T-helper 9 cell (primary cell): ENCODE results near the gene FNDC10.
"Not testable (repeated sequence)": the region's sequence is repeated elsewhere in the genome, so short reads cannot be mapped to it uniquely, and the experiment has no call there.

Experiments
- DNase-seq: peaks from one replicate; pipeline ENCODE4 v3.0.0-alpha.2; 2020
- total RNA-seq, 2 donors: gene quantifications; one replicate each; lab custom pipeline; 2026; lab: John Stamatoyannopoulos, UW

The FNDC10 gene
- 2.2 to 3.4 reads per million in 2 donors for total RNA-seq

DNA sequence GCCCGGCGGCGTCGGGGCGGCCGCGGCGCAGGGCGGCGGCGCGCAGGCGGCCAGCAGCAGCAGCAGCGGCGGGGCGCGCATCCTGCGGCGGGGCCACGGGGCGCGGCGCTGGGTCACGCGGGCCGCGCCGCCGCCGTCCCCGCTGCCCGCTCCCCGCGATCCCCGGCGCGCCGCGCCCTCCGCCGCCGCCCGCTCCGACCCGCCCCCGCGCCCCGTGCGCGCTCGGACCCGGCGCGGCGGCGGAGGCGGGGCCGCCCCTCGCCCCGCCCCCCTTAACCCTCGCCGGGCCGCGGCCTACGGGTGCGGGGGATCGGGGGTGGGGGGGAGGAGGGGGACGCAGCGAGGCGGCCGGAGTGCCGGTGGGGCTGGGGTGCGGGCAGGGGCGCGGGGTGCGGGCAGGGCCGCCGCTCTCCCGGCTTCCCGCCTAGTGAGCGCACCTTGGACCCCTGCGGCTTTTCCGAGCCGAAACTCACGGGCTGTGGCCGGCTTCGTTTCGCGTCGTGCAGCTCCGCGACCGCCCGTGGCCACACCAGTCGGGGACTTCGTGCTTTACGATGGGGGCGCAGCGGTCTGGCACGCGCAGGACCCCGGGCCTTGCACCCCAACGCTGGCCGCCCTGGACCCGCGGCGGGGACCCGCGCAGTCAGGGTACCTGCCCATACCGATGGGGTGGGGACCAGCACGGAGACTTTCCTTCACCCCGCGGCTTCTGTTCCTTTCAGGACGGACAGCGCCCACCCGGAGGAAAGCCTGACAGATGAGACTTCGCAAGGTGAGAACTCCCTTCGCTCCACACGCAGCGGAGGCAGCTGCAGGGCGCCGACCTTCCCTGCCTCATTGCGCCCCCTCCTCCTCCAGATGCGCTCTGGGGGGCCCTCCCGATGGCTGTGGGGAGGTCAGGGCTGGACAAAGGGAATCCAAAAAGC, at the start of gene FNDC10:
Gene FNDC10 (minus strand): TSS at position 201 of the 926 bp plus-strand sequence. CDS start 120 bp downstream, at position 81.
- no peak for DNase-seq

DNA sequence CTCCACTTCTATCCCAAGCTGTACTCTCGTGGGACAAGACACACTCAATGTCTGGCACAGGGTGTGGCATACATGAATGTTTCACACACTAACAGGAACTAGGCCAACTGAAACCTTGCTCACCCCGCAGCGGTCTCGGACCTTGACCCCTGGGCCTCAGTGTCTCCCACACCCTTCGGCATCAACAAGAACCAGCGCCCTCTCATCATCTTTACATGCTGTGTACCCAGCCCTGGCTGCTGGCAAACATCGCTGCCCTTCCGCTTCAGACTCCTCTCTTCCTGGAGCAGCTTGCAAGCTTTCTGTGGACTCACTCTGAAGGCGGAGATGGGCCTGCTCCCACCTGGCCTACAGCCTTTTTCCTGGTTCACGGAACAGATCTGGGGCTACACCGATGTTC, 48.3 kb upstream of the FNDC10 start:
- DNase-seq: not testable (repeated sequence)

DNA sequence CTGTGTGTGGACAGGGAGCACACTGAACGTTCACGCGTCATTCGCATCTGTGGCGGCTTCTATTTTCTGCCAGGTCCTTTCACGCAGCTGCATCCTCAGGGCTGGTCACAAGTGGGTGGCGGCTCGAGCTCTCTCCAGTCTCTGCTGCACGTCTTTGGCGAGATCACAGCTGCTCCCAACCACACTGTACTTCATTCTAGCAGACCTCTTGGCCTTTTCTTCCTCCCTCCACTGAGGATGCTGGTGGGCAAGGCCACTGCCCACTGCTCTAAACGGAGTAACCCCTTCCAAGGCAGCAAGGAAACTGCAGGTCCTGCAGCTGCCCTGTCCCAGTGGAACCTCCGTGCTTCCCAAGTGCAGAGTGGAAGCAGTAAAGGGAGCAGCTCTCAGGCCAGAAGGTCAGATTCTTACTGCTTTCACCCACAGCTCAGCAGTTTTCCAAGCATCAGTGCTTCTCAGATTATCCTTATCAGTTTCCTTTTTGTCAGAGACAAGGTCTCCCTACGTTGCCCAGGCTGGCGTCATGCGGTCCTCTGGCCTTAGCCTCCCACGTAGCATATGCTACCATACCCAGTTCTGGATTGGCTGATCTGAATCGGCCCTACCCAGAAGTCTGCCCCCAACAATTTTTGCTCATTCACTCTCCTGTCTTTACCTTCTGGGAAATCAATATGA, 47.8 kb upstream of the FNDC10 start:
- not testable (repeated sequence) for DNase-seq

DNA sequence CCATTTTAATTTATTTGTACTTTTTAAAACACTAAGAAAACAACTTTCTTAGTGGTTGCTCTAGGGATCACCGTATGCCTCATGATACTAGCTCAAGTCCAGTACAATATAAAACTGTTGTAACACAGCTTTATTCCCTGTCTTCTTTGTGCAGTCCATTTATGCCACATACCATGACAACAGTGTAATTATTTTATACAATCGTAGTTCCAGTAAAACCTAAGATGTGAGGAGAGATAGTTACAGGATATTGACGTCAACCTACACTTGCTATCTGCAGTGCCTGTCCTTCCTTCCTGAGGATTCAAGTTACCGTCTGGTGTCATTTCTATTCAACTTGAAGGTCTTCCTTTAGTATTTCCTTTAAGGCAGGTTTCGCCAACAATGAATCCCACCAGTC, 46.4 kb upstream of the FNDC10 start:
- not testable (repeated sequence) for DNase-seq

DNA sequence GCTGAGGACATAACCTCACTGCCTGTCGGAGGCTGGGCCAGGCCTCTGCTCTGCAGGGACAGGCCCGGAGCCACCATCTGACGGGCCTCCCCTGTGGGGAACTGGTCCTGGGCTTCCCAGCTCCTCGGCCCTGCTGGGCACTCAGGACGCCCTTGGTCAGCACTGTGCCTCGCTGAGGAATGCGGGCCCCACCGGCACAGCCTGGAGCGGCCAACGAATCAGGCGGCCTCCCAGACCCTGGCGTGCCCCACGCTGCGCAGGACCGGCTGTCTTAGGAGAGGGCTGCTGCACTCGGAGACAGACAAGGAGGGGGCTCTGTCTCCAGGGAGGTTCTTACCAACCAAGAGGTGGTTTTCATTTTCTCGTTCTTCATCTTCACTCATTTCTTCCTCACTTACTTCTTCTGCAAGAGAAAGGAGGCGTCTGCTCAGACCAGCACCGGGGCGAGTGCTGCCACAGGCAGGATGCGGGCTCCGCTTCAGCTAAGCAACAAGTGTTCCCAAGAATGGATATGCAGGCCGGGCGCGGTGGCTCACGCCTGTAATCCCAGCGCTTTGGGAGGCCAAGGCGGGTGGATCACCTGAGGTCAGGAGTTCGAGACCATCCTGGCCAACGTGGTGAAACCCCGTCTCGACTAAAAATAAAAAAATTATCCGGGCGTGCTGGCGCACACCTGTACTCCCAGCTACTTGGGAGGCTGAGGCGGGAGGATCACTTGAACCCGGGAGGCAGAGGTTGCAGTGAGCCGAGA, 41.0 kb upstream of the FNDC10 start:
- not testable (repeated sequence) for DNase-seq

DNA sequence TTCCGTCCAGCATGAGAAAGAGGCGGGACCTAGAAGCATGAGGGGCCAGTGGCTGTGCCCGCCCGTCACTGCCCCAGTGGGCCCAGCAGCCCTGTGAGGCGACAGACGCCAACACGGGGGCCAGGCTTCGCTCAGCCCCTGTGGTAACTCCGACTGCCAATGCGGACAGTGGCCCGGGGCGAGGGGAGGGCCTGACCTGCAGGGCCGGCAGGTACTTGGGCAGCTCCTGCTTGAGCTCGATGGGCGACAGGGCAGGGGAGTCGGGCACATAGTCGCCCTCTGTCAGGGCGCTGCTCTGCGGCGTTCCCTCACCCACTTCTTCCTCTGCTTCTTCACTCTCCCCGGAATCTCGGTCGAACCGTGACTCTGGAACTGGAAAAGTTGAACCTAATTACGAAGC, 40.1 kb upstream of the FNDC10 start:
- not testable (repeated sequence) for DNase-seq

DNA sequence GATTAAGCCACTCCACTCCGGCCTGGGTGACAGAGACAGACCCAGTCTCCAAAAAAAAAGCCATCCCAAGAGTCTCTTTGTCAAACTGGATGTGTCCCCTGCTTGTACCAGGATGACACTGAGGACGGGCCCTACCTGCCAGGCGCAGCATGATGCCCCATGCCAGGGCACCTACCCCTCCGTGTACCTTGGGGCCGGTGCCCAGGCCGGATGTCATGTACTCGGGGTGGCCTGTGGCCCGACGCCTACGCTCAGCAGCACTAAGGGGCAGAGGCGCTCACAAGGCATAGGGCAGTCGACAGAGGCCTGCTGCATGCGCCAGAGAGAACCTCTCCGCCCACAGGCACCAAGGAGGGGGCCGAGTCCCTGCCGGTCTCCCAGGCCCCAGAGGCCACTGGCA, 39.4 kb upstream of the FNDC10 start:
- DNase-seq: not testable (repeated sequence)

DNA sequence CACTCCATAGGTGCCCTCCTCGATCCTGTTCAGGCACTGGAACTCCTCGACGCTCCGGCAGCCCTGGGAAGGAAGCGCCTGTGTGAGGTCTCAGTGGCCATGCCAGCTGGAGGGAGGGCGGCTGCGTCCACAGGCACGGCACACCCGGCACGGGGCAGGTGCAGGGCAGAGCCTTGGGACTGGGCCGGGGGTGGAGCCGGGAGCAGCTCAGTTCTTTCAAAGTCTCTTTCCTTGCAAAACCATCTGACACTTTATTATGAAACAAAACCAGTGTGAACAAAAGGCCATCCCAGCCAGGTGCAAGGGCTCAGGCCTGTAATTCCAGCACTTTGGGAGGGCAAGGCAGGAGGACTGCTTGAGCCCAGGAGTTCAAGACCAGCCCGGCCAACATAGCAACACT, 38.6 kb upstream of the FNDC10 start:
- DNase-seq: not testable (repeated sequence)

DNA sequence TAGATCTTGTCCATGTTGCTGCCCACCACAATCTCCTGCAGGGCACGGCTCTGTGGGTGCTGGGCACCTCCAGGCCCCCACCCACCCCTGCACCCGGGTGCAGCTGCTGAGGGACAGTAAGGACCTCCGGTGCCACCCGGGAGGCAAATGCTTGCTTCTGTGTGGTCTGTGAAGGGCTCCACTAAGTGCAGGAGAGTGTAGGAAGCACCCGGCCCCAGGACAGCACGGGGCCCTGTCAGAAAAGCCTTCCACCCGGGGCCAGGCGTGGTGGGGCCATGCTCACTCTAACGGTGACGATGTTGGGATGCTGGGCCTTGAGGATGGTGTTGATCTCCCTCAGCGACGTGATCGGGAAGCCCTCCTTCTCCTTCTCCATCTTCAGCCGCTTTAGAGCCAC, 37.5 kb upstream of the FNDC10 start:
- not testable (repeated sequence) for DNase-seq

DNA sequence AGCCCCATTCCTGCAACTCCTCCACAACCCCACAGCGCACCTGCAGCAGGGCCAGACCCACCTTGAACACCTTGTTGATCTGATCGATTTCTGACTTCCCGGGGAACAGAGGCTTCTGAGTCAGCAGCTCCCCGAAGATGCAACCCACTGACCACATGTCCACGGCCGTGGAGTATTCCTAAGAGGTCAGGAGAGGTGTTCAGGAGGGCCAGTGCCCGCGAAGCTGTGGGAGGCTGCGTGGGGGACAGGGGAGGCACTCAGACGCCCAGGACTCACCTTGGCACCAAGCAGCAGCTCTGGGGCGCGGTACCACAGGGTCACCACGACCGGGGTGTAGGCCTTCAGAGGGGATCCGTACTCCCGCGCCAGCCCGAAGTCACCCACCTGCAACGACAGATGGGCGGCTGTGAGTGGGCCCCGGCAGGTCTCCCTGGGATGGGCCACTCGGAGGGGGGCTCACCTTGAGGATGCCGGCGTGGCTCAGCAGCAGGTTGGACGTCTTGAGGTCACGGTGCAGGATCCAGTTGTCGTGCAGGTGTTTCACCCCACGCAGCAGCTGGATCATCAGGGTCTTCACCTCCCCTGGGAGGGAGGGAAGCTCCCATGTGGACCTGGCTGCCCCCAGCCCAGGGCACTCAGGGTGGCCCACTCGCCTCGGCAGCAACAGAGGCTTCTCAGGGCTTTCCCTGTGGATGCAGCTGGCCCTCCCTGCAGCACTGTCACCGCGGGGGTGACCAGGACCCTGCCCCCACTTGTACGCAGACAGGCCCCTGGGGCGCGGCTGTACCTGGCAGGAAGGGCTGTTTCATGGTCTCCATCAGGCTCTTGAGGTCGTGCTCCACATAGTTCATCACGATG, 36.9 kb upstream of the FNDC10 start:
- not testable (repeated sequence) for DNase-seq

DNA sequence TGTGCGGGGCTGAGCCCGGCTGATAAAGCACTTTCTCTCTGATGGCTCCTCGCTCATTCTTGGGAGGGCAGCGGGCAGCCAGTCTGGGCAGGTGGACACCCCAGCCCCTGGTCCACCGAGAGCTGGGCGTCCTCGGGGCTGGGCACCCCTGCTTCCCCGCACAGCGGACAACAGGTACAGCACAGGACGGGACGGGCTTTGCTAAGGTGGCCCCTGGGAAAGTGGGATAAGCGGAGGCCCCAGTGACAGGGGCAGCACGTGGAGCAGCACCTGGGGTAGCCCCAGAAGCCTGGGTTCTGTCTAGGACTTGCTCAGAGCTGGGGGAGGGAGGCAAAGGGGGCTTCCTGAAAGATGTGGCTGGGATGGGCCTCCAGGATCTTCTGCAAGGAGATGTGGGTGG, 34.7 kb upstream of the FNDC10 start:
- not testable (repeated sequence) for DNase-seq

DNA sequence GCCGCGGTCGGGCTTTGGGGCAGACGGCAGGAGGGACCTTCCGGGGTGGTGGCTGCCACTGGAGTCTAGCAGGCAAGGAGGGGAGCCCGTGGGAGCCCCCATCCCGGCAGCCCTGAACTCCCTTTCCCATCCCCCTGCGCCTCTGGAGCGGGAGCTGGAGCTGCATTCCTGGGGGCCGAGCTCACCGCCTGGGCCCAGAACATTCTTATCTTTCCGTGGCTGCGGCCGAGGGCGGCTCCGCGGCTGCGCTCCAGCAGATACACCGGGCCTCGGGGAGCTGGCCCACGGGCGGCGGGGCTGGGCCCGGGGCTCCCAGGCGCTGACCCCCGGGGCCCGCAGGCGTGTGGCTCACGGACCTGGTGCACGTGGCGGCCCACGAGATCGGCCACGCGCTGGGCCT, 33.5 kb upstream of the FNDC10 start:
- not testable (repeated sequence) for DNase-seq

DNA sequence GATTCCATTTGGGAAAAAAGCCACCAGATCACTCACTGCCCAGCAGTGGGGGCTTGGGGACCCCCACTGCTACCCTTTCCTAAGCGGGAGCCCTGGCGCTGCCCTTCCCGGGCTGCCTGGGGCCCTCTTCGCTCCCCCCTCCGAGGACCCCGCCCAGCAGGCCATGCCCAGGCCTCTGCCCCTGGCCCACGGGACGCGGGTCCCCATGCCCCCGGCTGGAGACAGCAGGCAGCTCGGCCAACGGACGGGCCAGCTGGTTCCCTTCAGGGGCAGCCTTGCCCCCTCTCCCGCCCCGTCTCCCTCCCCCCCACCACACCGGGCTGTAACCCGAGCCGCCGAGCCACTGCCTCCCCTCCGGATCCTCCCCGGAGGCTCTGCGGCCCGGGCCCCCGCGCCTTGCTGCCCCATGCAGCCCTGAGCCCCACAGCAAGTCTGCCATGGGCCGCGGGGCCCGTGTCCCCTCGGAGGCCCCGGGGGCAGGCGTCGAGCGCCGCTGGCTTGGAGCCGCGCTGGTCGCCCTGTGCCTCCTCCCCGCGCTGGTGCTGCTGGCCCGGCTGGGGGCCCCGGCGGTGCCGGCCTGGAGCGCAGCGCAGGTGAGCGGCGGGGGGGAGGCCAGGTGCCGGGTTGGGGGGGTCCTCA, 32.0 kb upstream of the FNDC10 start, which contains the start of gene MMP23B:
Gene MMP23B (plus strand): TSS at position 392 of the 639 bp plus-strand sequence. CDS start 46 bp downstream, at position 438.
- DNase-seq: no peak

DNA sequence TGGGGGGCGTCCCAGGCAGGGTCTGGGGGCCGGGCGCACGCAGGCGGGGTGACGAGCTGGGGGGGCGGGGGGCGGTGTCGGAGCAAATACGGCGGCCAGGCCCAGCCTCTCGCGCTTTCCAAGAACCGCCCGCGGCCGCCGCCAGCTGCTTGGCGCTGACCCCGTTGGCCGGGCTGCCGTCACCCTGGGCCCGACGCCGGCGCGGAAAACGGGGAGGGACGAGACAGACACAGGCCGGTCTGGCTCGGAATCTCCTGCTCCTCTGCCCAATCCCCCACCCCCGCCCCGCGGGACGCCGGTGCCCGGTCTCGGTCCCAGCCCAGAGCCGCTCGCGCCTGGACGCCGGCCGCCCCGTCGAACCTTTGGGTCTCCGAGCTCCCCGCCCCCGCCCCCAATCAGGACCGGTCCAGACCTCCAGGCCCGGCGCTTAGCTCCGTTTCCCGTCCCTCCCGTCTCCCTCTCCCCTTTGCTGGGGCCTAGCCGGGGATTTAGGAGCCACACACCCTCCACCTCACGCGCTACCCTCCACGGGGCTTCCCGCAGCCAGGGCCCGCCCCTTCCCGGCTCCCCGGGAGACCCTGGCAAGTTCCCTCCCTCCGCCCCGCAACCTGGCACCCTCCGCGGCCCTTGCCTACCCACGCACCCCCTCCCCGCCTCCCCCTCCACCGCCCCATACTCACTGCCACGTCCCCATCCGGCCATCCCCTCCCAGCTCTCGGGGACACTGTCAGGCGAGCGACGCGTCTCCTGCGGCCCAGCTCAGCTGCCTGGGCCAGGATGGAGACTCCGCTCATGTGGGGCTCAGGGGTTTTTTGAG, 31.2 kb upstream of the FNDC10 start:
- DNase-seq: peak; percentile 32

DNA sequence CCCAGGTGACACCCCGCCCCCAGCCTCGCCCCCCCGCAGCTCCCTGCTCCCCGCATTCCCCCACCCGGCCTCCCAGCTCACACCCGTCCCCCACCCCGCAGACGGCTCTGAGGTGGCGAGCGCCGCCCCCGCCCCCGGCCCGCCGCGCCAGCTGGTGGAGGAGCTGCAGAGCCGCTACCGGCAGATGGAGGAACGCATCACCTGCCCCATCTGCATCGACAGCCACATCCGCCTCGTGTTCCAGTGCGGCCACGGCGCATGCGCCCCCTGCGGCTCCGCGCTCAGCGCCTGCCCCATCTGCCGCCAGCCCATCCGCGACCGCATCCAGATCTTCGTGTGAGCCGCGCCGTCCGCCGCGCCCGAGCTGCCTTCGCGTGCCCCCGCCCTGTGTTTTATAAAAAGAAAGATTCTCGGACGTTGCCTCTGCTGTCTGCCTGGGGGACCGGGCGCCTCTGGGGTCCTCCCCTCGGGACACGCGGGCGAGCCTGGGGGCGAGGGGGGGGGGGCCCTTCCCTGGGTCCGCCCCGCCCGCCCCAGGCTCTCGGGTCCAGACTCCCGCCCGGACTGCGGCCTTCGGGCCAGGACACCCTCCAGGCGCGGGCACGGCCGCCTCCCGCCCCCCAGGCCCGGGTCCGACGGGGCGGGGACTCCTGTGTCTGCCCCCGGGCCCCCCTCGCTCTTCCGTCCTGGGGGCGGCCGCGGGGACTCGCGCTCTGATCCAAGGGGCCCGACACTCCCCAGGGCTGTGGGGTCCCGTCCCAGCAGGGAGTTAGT, 30.4 kb upstream of the FNDC10 start:
- peak; percentile 90 for DNase-seq

DNA sequence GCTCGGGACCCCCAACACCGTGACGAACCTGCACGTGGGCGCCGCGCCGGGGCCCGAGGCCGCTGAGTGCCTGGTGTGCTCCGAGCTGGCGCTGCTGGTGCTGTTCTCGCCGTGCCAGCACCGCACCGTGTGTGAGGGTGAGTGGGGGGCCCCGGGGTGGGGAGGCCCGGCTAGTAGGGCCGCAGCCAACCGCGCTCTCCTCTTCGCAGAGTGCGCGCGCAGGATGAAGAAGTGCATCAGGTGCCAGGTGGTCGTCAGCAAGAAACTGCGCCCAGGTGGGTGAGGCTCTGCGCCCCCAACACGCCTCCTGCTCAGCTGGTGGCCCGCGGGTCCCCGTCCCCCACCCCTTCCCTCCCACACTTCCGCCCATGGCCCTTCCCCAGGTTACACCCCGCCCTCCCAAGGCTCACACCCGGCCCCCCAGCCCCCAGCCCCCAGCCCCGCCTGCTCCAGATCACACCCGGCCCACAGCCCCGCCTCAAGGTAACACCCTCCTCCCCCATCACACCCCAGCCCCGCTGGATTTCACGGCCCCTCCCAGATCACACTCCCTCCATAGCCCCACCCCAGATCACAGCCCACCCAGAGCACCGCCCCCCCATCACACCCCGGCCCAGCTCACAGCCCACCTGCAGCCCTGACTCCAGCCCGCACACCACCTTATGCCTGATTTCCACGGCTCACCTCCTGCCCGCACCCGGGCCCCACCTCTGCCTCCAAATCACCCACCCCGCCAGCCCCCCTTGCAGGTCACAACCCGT, 29.7 kb upstream of the FNDC10 start:
- peak; percentile 73 for DNase-seq

DNA sequence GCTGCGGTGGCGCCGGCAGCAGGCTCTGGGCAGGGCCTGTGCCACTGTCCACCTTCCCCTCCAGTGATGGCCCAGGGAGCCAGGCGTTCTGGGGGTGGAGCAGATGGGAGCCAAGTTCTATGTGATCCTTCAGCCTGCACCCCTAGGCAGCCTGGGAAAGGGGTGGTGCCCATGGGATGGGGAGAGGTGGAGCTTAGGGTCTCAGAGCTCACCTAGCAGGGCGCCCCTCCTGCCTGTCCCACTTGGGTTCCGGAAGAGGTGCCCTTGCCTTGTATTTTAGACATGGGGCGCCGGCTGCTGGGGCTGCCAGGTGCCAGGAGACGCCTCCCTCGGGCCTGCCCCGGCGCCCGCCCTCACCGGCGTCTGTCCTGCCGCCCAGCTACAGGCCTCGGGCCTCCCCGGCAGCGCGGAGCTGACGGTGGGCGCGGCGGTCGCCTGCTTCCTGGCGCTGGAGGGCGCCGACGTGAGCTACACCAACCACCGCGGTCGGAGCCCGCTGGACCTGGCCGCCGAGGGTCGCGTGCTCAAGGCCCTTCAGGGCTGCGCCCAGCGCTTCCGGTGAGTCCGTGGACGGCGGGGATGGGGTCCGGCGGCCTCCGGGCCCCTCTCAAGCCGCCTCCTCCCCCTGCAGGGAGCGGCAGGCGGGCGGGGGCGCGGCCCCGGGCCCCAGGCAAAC, 29.0 kb upstream of the FNDC10 start:
- DNase-seq: peak; percentile 25
